Chondrocyte (in vitro differentiated cells): ENCODE measurements around the gene CCR9. TPM values are rescaled to one million over a fixed set of nuclear protein-coding genes. Genes with fewer than 3 reads are reported as not detected.

Experiments
- DNase-seq: peaks from one replicate; pipeline ENCODE4 v3.0.0; 2021; ENCODE audit warnings: mixed read lengths, low spot score
- H3K27ac Mint-ChIP-seq: one replicate; pipeline ENCODE4 v1.8.0; 2021; ENCODE audit warnings: mild to moderate bottlenecking, moderate library complexity, mixed read lengths; ENCODE audit not compliant: unreplicated experiment
- H3K27me3 Mint-ChIP-seq: 2 replicates; pipeline ENCODE4 v1.8.0; 2021; ENCODE audit warnings: low read depth, mixed read lengths
- H3K36me3 Mint-ChIP-seq: 2 replicates; pipeline ENCODE4 v1.8.0; 2021; ENCODE audit warnings: low read depth, mixed read lengths
- H3K4me1 Mint-ChIP-seq: 2 replicates; pipeline ENCODE4 v1.8.0; 2021; ENCODE audit warnings: low read depth, mild to moderate bottlenecking, mixed read lengths
- H3K4me3 Mint-ChIP-seq: one replicate; pipeline ENCODE4 v1.8.0; 2021; ENCODE audit warnings: mild to moderate bottlenecking, moderate library complexity, mixed read lengths; ENCODE audit not compliant: unreplicated experiment
- H3K9me3 Mint-ChIP-seq: 2 replicates; pipeline ENCODE4 v1.8.0; 2021; ENCODE audit warnings: low read depth, mixed read lengths
- total RNA-seq: library from RNA; stranded (reverse); gene quantifications from 3 replicates; pipeline ENCODE4 v1.2.1, GENCODE V29; 2021
- TF ChIP-seq, protein P1 (sequence below): fragments of 200-600 bp; sonication (generic); IDR thresholded peaks from 2 replicates; pipeline ENCODE4 v1.5.0; 2021; ENCODE audit warnings: antibody characterized with exemption, mild to moderate bottlenecking, moderate library complexity

Gene CCR9
- total RNA-seq, 1 donor from 2014 or later = not detected

DNA sequence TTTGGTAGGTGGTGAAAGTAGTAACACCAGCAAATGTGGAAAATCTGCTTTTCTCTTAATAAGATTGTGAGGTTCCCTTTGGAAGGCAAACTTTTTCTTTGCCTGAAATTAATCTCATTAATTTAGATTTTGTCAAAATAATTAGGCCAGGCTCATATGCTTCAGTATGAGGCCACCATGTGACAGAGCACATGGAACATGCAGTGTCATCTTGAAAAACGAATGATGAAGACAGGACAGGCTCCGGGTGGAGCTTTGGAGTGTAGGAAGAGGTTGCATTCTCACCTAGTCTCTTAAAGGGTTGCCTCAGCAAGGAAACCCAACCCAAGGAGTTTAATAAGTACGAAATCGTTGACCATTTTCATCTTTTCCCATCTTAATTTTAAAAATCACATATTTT is 25.9 kb upstream of the CCR9 start:
- H3K27ac Mint-ChIP-seq = no peak overlapping the region
- H3K36me3 Mint-ChIP-seq = no peaks in the 10 kb centered on the region
- no peak overlapping the region for H3K4me3 Mint-ChIP-seq
- no peaks in the 10 kb centered on the region for H3K4me1 Mint-ChIP-seq
- peaks cover 28% of the 10 kb centered on the region for H3K9me3 Mint-ChIP-seq
- TF ChIP-seq, protein P1, sequence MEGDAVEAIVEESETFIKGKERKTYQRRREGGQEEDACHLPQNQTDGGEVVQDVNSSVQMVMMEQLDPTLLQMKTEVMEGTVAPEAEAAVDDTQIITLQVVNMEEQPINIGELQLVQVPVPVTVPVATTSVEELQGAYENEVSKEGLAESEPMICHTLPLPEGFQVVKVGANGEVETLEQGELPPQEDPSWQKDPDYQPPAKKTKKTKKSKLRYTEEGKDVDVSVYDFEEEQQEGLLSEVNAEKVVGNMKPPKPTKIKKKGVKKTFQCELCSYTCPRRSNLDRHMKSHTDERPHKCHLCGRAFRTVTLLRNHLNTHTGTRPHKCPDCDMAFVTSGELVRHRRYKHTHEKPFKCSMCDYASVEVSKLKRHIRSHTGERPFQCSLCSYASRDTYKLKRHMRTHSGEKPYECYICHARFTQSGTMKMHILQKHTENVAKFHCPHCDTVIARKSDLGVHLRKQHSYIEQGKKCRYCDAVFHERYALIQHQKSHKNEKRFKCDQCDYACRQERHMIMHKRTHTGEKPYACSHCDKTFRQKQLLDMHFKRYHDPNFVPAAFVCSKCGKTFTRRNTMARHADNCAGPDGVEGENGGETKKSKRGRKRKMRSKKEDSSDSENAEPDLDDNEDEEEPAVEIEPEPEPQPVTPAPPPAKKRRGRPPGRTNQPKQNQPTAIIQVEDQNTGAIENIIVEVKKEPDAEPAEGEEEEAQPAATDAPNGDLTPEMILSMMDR = no peak
- no peak for DNase-seq
- peaks cover 54% of the 10 kb centered on the region for H3K27me3 Mint-ChIP-seq

DNA sequence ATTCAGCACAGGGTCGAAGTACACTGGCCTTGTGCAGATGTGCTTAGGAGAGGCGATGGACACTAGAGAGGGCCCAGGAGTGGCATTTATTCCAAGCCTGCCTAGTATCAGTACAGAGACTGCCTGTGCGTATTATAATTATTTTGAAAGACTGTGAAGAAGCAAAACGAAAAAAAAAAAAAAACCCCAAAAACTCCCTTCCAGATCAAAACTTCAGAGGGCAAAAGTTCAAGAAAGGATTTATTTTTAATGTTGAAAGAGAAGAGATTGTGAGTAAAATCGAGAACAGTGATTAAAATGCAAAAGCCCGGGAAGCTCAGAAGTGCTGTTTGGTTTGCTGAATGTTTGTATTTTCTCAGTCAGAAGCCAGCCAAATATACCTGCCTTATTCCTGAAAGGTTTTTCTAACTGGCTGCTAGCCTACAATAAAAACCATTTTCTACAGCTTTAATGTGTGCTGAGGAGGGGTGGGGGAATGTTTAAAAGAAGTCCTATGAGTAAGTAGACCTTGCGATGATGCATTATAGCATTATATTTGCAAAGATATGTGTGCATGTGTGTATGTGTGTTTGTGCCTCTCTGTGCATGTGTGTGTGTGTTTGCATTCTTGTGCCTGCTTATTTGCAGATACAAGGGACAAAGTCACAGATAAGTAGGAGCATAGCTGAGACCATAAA is 25.2 kb upstream of the CCR9 start:
- Mint-ChIP-seq H3K4me3 (no peak overlapping the region), H3K27me3 (peaks cover 57% of the 10 kb centered on the region), H3K4me1 (no peaks in the 10 kb centered on the region), H3K9me3 (peaks cover 22% of the 10 kb centered on the region), H3K27ac (no peak overlapping the region), H3K36me3 (no peaks in the 10 kb centered on the region)
- no peak for DNase-seq
- TF ChIP-seq, protein P1 = no peak

DNA sequence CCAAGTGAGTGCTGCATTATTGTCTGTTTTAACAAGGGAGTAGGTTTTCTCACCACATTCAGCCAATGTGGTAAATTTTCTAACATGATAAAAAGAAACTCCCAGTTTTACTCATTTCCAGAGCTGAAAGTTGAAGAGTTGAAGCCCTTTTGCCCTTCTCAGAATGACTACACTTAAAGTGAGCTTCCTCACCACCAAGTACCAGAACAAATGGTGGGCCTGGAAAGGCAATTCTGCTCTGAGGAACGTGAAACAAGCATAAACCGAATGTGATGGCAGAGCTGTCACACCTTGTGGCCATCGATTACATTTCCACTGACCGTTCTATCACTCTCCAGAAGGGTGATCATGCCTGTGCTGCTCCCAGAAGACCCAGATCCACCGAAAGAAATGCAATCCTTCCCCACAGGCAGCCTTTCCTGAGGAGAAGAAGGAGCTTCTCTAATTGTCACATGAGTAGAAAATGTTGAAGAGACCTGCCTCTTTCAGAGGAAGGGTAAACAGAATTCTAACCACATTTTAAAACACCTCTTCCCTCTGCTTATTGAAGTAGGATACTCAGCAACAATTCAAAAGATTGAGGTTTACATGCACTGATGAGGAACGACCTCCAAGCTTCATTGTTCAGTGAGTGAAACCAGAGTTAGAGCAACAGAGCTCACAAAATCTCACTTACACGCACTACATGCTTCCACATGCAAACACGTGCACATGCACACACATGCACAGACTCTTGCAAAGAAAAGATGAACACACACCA is 21.4 kb upstream of the CCR9 start:
- TF ChIP-seq, protein P1 = no peak
- H3K27me3 Mint-ChIP-seq = peaks cover 53% of the 10 kb centered on the region
- H3K27ac Mint-ChIP-seq = no peak overlapping the region
- no peaks in the 10 kb centered on the region for H3K36me3 Mint-ChIP-seq
- peaks cover 17% of the 10 kb centered on the region for H3K9me3 Mint-ChIP-seq
- no peaks in the 10 kb centered on the region for H3K4me1 Mint-ChIP-seq
- DNase-seq = no peak
- H3K4me3 Mint-ChIP-seq = no peak overlapping the region

DNA sequence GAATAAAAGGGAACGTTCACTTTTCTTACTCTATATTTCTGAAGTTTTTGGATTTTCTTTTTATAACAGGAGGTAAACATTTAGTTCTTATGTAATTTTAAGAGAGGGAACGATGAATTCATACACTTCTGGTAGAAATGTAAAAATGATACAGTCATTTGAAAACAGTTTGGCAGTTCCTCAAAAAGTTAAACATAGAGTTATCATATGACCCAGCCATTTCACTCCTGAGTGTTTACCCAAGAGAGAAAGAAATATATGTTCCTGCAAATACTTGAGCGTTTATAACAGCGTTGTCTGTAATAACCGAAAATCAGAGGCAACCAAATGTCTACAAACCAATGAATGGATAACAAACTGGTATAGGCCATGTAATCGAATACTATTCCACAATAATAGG is 20.8 kb upstream of the CCR9 start:
- TF ChIP-seq, protein P1 = no peak
- no peak for DNase-seq
- Mint-ChIP-seq H3K27ac (no peak overlapping the region), H3K4me1 (no peaks in the 10 kb centered on the region), H3K9me3 (peaks cover 17% of the 10 kb centered on the region), H3K27me3 (peaks cover 57% of the 10 kb centered on the region), H3K4me3 (no peak overlapping the region), H3K36me3 (no peaks in the 10 kb centered on the region)

DNA sequence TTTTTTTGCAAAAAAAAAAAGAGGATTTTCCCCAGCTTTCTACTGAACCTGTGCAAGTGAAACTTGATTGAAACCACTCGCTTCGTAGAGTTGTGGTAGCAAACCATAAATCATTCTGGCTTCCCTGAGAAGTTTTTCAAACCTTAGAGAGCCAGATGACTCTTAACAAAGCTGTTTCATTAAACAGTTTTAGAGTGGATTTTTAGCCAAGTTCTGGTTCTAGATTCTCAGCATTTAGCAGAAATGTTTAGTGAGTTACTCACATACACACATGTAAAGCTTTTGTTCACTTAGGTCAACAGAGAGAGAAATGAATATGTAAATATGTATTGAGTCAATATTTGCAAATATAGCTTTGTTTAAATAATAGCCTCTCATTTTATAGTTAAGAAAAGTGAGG is 18.1 kb upstream of the CCR9 start:
- Mint-ChIP-seq H3K27ac (no peak overlapping the region), H3K36me3 (no peaks in the 10 kb centered on the region), H3K4me1 (no peaks in the 10 kb centered on the region), H3K27me3 (peaks cover 44% of the 10 kb centered on the region), H3K4me3 (no peak overlapping the region), H3K9me3 (peaks cover 9% of the 10 kb centered on the region)
- DNase-seq = no peak
- TF ChIP-seq, protein P1 = no peak
